Naive thymus-derived CD4-positive, alpha-beta T cell (primary cell): ENCODE data around the gene SYTL2. TPM values are rescaled to one million over a fixed set of nuclear protein-coding genes. Genes with fewer than 3 reads are reported as not detected.

Experiments
- ATAC-seq: fragments of 150-1000 bp; cut with Tn5 transposase; 2 replicates; pipeline ENCODE4 v1.10.0; 2021; ENCODE audit warnings: mild to moderate bottlenecking, moderate library complexity
- CTCF ChIA-PET: fragments of 350-600 bp; sonication (Branson Sonifier 250); formaldehyde crosslinking; loops from one replicate; lab custom pipeline; 2021; ENCODE audit warnings: antibody characterized with exemption; lab: Charles Lee
- POLR2A ChIA-PET: fragments of 350-600 bp; sonication (Branson Sonifier 250); formaldehyde crosslinking; loops from one replicate; lab custom pipeline; 2021; ENCODE audit warnings: antibody characterized with exemption, inconsistent platforms; lab: Charles Lee
- DNase-seq, 9 donors: peaks; one replicate each; pipeline versions ENCODE4 v3.0.0 to v3.0.0-alpha.2; 2020 to 2022; ENCODE audit warnings: mixed read lengths in 1 of 9
- H3K27ac ChIP-seq: one replicate; pipeline ENCODE4 v1.7.0; 2013; ENCODE audit warnings: mild to moderate bottlenecking, low read depth, low read length, moderate library complexity
- H3K27me3 ChIP-seq, 2 donors: one replicate each; pipeline ENCODE4 v1.7.0; 2013; ENCODE audit warnings: low read length in 2 of 2, mild to moderate bottlenecking in 2 of 2, moderate library complexity in 2 of 2; ENCODE audit not compliant: control insufficient read depth in 2 of 2, insufficient read depth in 2 of 2
- H3K36me3 ChIP-seq, 3 experiments: 1 replicate in 2 of 3; 2 replicates in 1 of 3; pipeline ENCODE4 v1.7.0; 2013; ENCODE audit warnings: low read length in 3 of 3, mild to moderate bottlenecking in 3 of 3, moderate library complexity in 1 of 3; ENCODE audit not compliant: insufficient read depth in 3 of 3, control insufficient read depth in 2 of 3
- H3K4me1 ChIP-seq, 2 donors: one replicate each; pipeline ENCODE4 v1.7.0; 2013; ENCODE audit warnings: low read length in 2 of 2, mild to moderate bottlenecking in 2 of 2, moderate library complexity in 1 of 2; ENCODE audit not compliant: control insufficient read depth in 2 of 2, insufficient read depth in 2 of 2
- H3K4me3 ChIP-seq: 2 replicates; pipeline ENCODE4 v1.7.0; 2013; ENCODE audit warnings: mild to moderate bottlenecking, low read length
- H3K9me3 ChIP-seq, 3 experiments: 1 replicate in 2 of 3; 2 replicates in 1 of 3; pipeline ENCODE4 v1.7.0; 2013; ENCODE audit warnings: low read length in 3 of 3; ENCODE audit not compliant: control insufficient read depth in 2 of 3
- H3K27ac Mint-ChIP-seq, 9 donors: one replicate each; pipeline ENCODE4 v1.8.0; 2020 to 2022; ENCODE audit warnings: mixed read lengths in 9 of 9, mild to moderate bottlenecking in 8 of 9, moderate library complexity in 5 of 9, inconsistent platforms in 2 of 9
- H3K27me3 Mint-ChIP-seq, 5 donors: one replicate each; pipeline ENCODE4 v1.8.0; 2021 to 2022; ENCODE audit warnings: mixed read lengths in 5 of 5, mild to moderate bottlenecking in 1 of 5
- H3K36me3 Mint-ChIP-seq, 5 donors: one replicate each; pipeline ENCODE4 v1.8.0; 2020 to 2022; ENCODE audit warnings: mixed read lengths in 5 of 5, mild to moderate bottlenecking in 3 of 5, inconsistent platforms in 1 of 5
- H3K4me1 Mint-ChIP-seq, 7 donors: one replicate each; pipeline ENCODE4 v1.8.0; 2020 to 2022; ENCODE audit warnings: mixed read lengths in 7 of 7, mild to moderate bottlenecking in 3 of 7, inconsistent platforms in 1 of 7
- H3K4me3 Mint-ChIP-seq, 10 donors: one replicate each; pipeline ENCODE4 v1.8.0; 2020 to 2022; ENCODE audit warnings: mild to moderate bottlenecking in 10 of 10, mixed read lengths in 10 of 10, moderate library complexity in 6 of 10, inconsistent platforms in 2 of 10
- H3K9me3 Mint-ChIP-seq, 11 donors: one replicate each; pipeline ENCODE4 v1.8.0; 2020 to 2022; ENCODE audit warnings: mixed read lengths in 11 of 11, mild to moderate bottlenecking in 4 of 11, inconsistent platforms in 1 of 11, moderate library complexity in 1 of 11
- intact Hi-C, 2 donors: fragments of 100-400 bp; cut with micrococcal nuclease; formaldehyde crosslinking; loops; one replicate each; pipeline ENCODE4 v1.15.1; 2023
- polyA plus RNA-seq, 2 donors: library from polyadenylated mRNA; unstranded; fragments of 300-500 nt; fragmentation: Illumina TruSeq; gene quantifications; one replicate each; pipeline ENCODE4 v1.2.3, GENCODE V29; 2021
- total RNA-seq, 6 experiments: library from RNA in 5 of 6; stranded (reverse) in 5 of 6; gene quantifications; 1 replicate in 5 of 6; 2 replicates in 1 of 6; pipeline ENCODE4 v1.2.3 and lab custom pipeline; 2021 to 2026

SYTL2 gene
- total and polyA plus RNA-seq, 7 experiments from 2014 or later: 12.0 to 62.9 (median 27.5) TPM

DNA sequence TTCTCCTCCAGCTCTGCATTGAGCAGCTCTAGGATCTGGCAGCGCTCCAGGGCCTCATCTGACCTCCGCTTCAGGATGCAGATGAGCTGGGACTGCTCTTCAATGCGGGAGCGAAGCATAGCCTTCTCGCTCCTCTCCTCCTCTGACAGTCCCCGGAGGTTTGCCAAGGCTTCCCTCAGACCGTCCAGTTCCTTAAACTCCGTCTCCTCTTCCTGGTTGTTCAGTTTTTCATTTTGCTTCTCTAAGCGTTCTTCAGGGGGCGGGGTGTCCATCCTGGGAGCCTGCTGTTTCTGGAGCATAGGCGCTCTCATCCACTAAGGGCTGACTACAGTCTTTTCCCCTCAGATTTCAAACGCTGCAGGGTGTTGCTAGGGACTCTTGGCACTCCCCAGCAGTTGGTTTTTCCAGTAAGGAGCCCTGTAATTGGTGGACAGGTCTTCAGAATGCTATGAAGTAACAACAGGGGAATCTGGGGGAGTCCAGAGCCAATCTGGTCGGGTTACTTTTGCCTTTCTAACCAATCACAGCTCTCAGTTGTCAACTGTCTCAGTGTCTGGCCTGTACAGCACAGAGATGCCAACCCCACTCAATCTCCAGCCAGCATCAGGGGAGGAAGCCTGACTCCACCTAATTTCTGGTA lies 125.0 kb downstream of the SYTL2 start, which contains the start of gene CCDC89:
TSS of gene CCDC89 (minus strand) at position 376 of the 640 bp plus-strand sequence. CDS start at position 311, 65 bp downstream.
- H3K9me3 ChIP-seq: no peaks in the 10 kb centered on the region
- H3K27ac Mint-ChIP-seq: peak within 1 kb of the TSS in 4 of 9 donors; percentile 3 to 87 (median 46)
- POLR2A ChIA-PET: interaction anchor here (1.6 kb wide), 1 partner anchor 21 kb away, joined by 4 read pairs; the partner anchor contains the start of gene CREBZF
- peak within 1 kb of the TSS in 2 of 10 donors; percentile 12 to 29 for H3K4me3 Mint-ChIP-seq
- H3K36me3 ChIP-seq: no peaks in the 10 kb centered on the region
- DNase-seq (no peak), ATAC-seq (no peak)
- H3K27me3 ChIP-seq: no peaks in the 10 kb centered on the region
- no peak within 1 kb of the TSS for H3K27ac ChIP-seq
- no peak within 1 kb of the TSS for H3K4me3 ChIP-seq
- peaks cover 0 to 18% (median 8%) of the 10 kb centered on the region in 5 donors for H3K36me3 Mint-ChIP-seq
- H3K4me1 ChIP-seq: no peaks in the 10 kb centered on the region
- intact Hi-C loops: no loop called here
- peaks cover 0 to 3% (median 0%) of the 10 kb centered on the region in 5 donors for H3K27me3 Mint-ChIP-seq
- CTCF ChIA-PET: no interaction called here
- H3K9me3 Mint-ChIP-seq: no peaks in the 10 kb centered on the region
- H3K4me1 Mint-ChIP-seq: peaks cover 10 to 28% (median 14%) of the 10 kb centered on the region in 7 donors

DNA sequence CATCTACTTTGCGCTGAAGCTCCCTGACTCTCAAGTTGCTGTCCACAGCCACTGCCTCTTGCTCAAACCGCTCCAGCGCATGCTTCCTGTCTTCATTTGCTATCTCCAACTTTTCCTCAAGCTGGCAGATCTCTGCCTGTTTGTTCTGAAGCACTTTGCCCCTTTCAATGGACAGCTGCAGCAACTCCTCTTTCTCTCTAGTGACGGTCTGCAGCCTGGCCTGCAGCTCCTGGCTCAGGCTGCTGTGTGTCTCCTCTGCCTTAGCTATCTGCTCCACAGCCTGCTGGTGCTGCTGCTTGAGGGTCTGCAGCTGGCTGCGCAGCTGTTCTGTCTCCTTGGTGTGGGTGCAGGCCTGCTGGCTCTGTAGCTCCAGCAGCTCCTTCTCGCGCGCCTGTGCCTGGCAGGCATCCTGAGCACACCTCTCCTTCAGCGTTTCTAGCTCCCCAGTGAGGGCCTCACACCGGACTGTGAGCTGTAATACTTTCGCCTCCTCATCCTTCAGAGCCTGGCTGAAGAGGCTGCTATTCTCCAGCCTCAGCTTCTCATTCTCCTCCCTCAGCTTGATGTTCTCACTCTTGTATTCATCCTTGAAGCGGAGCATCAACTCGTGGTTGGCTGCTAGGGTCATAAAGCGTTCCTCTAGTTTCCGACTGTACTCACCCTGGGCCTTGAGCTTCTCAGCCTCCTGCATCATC lies 125.7 kb downstream of the SYTL2 start:
- Mint-ChIP-seq H3K36me3 (peaks cover 0 to 12% (median 6%) of the 10 kb centered on the region in 5 donors), H3K4me3 (peak overlapping the region in 2 of 10 donors; percentile 12 to 29), H3K9me3 (peaks cover 0 to 2% (median 0%) of the 10 kb centered on the region in 11 donors), H3K27ac (peak overlapping the region in 4 of 9 donors; percentile 3 to 87 (median 46)), H3K27me3 (peaks cover 0 to 8% (median 2%) of the 10 kb centered on the region in 5 donors), H3K4me1 (peaks cover 10 to 28% (median 14%) of the 10 kb centered on the region in 7 donors)
- Histone ChIP-seq H3K27ac (no peak overlapping the region), H3K27me3 (no peaks in the 10 kb centered on the region), H3K4me1 (no peaks in the 10 kb centered on the region), H3K4me3 (no peak overlapping the region), H3K36me3 (no peaks in the 10 kb centered on the region), H3K9me3 (no peaks in the 10 kb centered on the region)
- ATAC-seq: no peak
- DNase-seq: no peak
- ChIA-PET POLR2A (interaction anchor here (0.6 to 1.6 kb wide), 2 partner anchors 21 to 124 kb away, joined by 4 to 8 read pairs; partner anchors contain the start of gene CREBZF), CTCF (no interaction called here)
- intact Hi-C loops: no loop called here

GRCh38 chr11:85682330-85683305 lies 128.3 kb downstream of the SYTL2 start:
- Histone ChIP-seq H3K36me3 (no peaks in the 10 kb centered on the region), H3K27me3 (no peaks in the 10 kb centered on the region), H3K4me1 (no peaks in the 10 kb centered on the region), H3K27ac (peak overlapping the region; percentile 75), H3K4me3 (peak overlapping the region; percentile 82), H3K9me3 (no peaks in the 10 kb centered on the region)
- H3K27me3 Mint-ChIP-seq: peaks cover 0 to 24% (median 4%) of the 10 kb centered on the region in 5 donors
- H3K36me3 Mint-ChIP-seq: peaks cover 0 to 5% (median 0%) of the 10 kb centered on the region in 5 donors
- ATAC-seq (peak; percentile 78), DNase-seq (peak; percentile 27 to 66 (median 43))
- peaks cover 10 to 28% (median 14%) of the 10 kb centered on the region in 7 donors for H3K4me1 Mint-ChIP-seq
- intact Hi-C loops: loop anchor here (1.0 kb wide), 3 partner anchors 17 to 144 kb away; partner anchors contain the start of gene CREBZF (in 1 of the 2)
- ChIA-PET POLR2A (interaction anchor here (0.6 kb wide), 1 partner anchor 898 kb away, joined by 4 read pairs; no protein-coding TSS in a partner anchor), CTCF (interaction anchor here (0.6 kb wide), 1 partner anchor 373 kb away, joined by 3 read pairs; no protein-coding TSS in a partner anchor)
- peak overlapping the region; percentile 60 to 93 (median 81) for H3K27ac Mint-ChIP-seq
- H3K4me3 Mint-ChIP-seq: peak overlapping the region; percentile 78 to 92 (median 88)
- peaks cover 0 to 2% (median 0%) of the 10 kb centered on the region in 11 donors for H3K9me3 Mint-ChIP-seq

DNA sequence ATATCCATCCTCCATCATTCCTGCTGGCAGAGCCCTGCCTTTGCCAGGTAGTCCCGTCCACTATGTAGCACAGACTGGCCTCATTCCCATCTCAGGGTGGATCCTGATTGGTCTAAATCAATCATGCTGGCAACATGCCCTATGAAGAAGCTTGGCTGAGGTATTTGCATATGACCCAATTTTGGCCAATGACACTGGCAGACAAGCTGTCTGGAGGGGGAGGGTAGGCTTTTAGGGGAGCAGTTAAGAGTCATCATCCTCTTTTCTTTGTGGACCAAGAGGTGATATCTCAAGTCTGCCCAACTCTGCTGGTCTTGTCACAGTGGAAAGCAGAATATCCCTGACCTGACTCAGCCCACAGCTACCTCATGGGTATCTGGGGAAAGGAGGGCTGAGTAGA lies 130.0 kb downstream of the SYTL2 start:
- Histone ChIP-seq H3K4me1 (no peaks in the 10 kb centered on the region), H3K9me3 (no peaks in the 10 kb centered on the region), H3K36me3 (no peaks in the 10 kb centered on the region), H3K27me3 (no peaks in the 10 kb centered on the region), H3K27ac (no peak overlapping the region), H3K4me3 (no peak overlapping the region)
- H3K9me3 Mint-ChIP-seq: peaks cover 0 to 2% (median 0%) of the 10 kb centered on the region in 11 donors
- intact Hi-C loops: no loop called here
- H3K36me3 Mint-ChIP-seq: peaks cover 0 to 5% (median 0%) of the 10 kb centered on the region in 5 donors
- peaks cover 0 to 24% (median 4%) of the 10 kb centered on the region in 5 donors for H3K27me3 Mint-ChIP-seq
- H3K4me3 Mint-ChIP-seq: no peak overlapping the region
- ChIA-PET POLR2A (interaction anchor here (1.5 to 1.8 kb wide), 2 partner anchors 16 to 33 kb away, joined by 4 to 6 read pairs; partner anchors contain the start of genes CREBZF and TMEM126A), CTCF (no interaction called here)
- DNase-seq (no peak), ATAC-seq (peak; percentile 20)
- H3K27ac Mint-ChIP-seq: no peak overlapping the region
- H3K4me1 Mint-ChIP-seq: peaks cover 10 to 27% (median 14%) of the 10 kb centered on the region in 7 donors

- Mint-ChIP-seq H3K4me1 (peaks cover 10 to 19% (median 14%) of the 10 kb centered on the region in 7 donors), H3K36me3 (peaks cover 0 to 4% (median 0%) of the 10 kb centered on the region in 5 donors), H3K4me3 (no peak overlapping the region), H3K9me3 (peaks cover 0 to 4% (median 0%) of the 10 kb centered on the region in 11 donors), H3K27ac (no peak overlapping the region), H3K27me3 (peaks cover 0 to 26% (median 4%) of the 10 kb centered on the region in 5 donors)
- H3K4me1 ChIP-seq: no peaks in the 10 kb centered on the region
- no peak overlapping the region for H3K4me3 ChIP-seq
- no peak overlapping the region for H3K27ac ChIP-seq
- no peak for ATAC-seq
- intact Hi-C loops: no loop called here
- no peak for DNase-seq
- CTCF ChIA-PET: interaction anchor here (0.8 kb wide), 2 partner anchors 130 to 517 kb away, joined by 3 read pairs; no protein-coding TSS in a partner anchor
- POLR2A ChIA-PET: interaction anchor here (1.2 kb wide), 1 partner anchor 11 kb away, joined by 4 read pairs; no protein-coding TSS in a partner anchor
- H3K9me3 ChIP-seq: no peaks in the 10 kb centered on the region
- H3K36me3 ChIP-seq: no peaks in the 10 kb centered on the region
- H3K27me3 ChIP-seq: no peaks in the 10 kb centered on the region
Measured at GRCh38 chr11:85679576-85679975, 131.4 kb downstream of the SYTL2 start.
